Activated CD4-positive, alpha-beta memory T cell treated with anti-CD3 and anti-CD28 coated beads for 36 hours (primary cell): Measurements from ENCODE around the gene STAT6. TPM values are rescaled to one million over a fixed set of nuclear protein-coding genes. Genes with fewer than 3 reads are reported as not detected.

Source experiments
- CTCF ChIA-PET: fragments of 350-600 bp; sonication (Branson Sonifier 250); formaldehyde crosslinking; loops from one replicate; lab custom pipeline; 2021; ENCODE audit warnings: antibody characterized with exemption, inconsistent platforms; lab: Charles Lee
- POLR2A ChIA-PET: fragments of 350-600 bp; sonication (Branson Sonifier 250); formaldehyde crosslinking; loops from one replicate; lab custom pipeline; 2021; ENCODE audit warnings: antibody characterized with exemption; lab: Charles Lee
- DNase-seq: peaks from one replicate; pipeline ENCODE4 v3.0.0-alpha.2; 2020
- H3K27ac Mint-ChIP-seq: one replicate; pipeline ENCODE4 v1.8.0; 2021; ENCODE audit warnings: mixed read lengths
- H3K27me3 Mint-ChIP-seq: one replicate; pipeline ENCODE4 v1.8.0; 2021; ENCODE audit warnings: mixed read lengths
- H3K36me3 Mint-ChIP-seq: one replicate; pipeline ENCODE4 v1.8.0; 2021; ENCODE audit warnings: mixed read lengths
- H3K4me1 Mint-ChIP-seq: one replicate; pipeline ENCODE4 v1.8.0; 2021; ENCODE audit warnings: low read depth, mixed read lengths
- H3K4me3 Mint-ChIP-seq: one replicate; pipeline ENCODE4 v1.8.0; 2021; ENCODE audit warnings: mild to moderate bottlenecking, mixed read lengths
- H3K9me3 Mint-ChIP-seq: one replicate; pipeline ENCODE4 v1.8.0; 2021; ENCODE audit warnings: mixed read lengths
- intact Hi-C: fragments of 100-400 bp; cut with micrococcal nuclease; formaldehyde crosslinking; loops from one replicate; pipeline ENCODE4 v1.15.1; 2023
- total RNA-seq, 2 experiments: library from RNA; stranded (reverse); gene quantifications; one replicate each; pipeline ENCODE4 v1.2.3, GENCODE V29; 2021

Gene STAT6
- total RNA-seq, 2 experiments from 2014 or later = 209 to 218 TPM

- H3K9me3 Mint-ChIP-seq = no peaks in the 10 kb centered on the region
- CTCF ChIA-PET = interaction anchor here (0.6 to 1.1 kb wide), 4 partner anchors 9 to 37 kb away, joined by 3 to 4 read pairs (median 3); no protein-coding TSS in a partner anchor
- peaks cover 63% of the 10 kb centered on the region for H3K4me1 Mint-ChIP-seq
- POLR2A ChIA-PET = interaction anchor here (1.0 to 1.9 kb wide), 2 partner anchors 11 to 14 kb away, joined by 4 to 5 read pairs; no protein-coding TSS in a partner anchor
- DNase-seq = no peak
- no peaks in the 10 kb centered on the region for H3K27me3 Mint-ChIP-seq
- no peak overlapping the region for H3K4me3 Mint-ChIP-seq
- intact Hi-C loops = no loop called here
- H3K36me3 Mint-ChIP-seq = peaks cover 62% of the 10 kb centered on the region
- H3K27ac Mint-ChIP-seq = no peak overlapping the region
These were observed 5.0 kb downstream of the STAT6 start for GRCh38 chr12:57106021-57106708.

GRCh38 chr12:57105011-57105753, 6.0 kb downstream of the STAT6 start:
- H3K27me3 Mint-ChIP-seq = no peaks in the 10 kb centered on the region
- intact Hi-C loops = no loop called here
- H3K4me3 Mint-ChIP-seq = no peak overlapping the region
- peak overlapping the region; percentile 24 for H3K27ac Mint-ChIP-seq
- DNase-seq = no peak
- CTCF ChIA-PET = interaction anchor here (0.7 to 1.2 kb wide), 4 partner anchors 10 to 104 kb away, joined by 3 to 4 read pairs (median 3); no protein-coding TSS in a partner anchor
- POLR2A ChIA-PET = interaction anchor here (0.8 to 1.9 kb wide), 2 partner anchors 11 to 13 kb away, joined by 3 to 5 read pairs; no protein-coding TSS in a partner anchor
- peaks cover 63% of the 10 kb centered on the region for H3K4me1 Mint-ChIP-seq
- H3K36me3 Mint-ChIP-seq = peaks cover 57% of the 10 kb centered on the region
- H3K9me3 Mint-ChIP-seq = no peaks in the 10 kb centered on the region

GRCh38 chr12:57104292-57104910, 6.8 kb downstream of the STAT6 start:
- ChIA-PET CTCF (interaction anchor here (1.0 to 2.4 kb wide), 5 partner anchors 7 to 103 kb away, joined by 3 to 10 read pairs (median 3); partner anchors contain the start of gene STAT6), POLR2A (interaction anchor here (0.8 to 2.3 kb wide), 4 partner anchors 8 to 12 kb away, joined by 3 to 7 read pairs (median 6); no protein-coding TSS in a partner anchor)
- Mint-ChIP-seq H3K4me3 (no peak overlapping the region), H3K27me3 (no peaks in the 10 kb centered on the region), H3K27ac (peak overlapping the region; percentile 24), H3K4me1 (peaks cover 56% of the 10 kb centered on the region), H3K9me3 (no peaks in the 10 kb centered on the region), H3K36me3 (peaks cover 61% of the 10 kb centered on the region)
- no peak for DNase-seq
- intact Hi-C loops = no loop called here

GRCh38 chr12:57103856-57104255, 7.3 kb downstream of the STAT6 start:
- ChIA-PET POLR2A (interaction anchor here (1.6 to 2.3 kb wide), 2 partner anchors 8 to 10 kb away, joined by 7 read pairs; no protein-coding TSS in a partner anchor), CTCF (interaction anchor here (1.0 to 2.4 kb wide), 3 partner anchors 8 to 35 kb away, joined by 3 to 10 read pairs (median 3); partner anchors contain the start of gene STAT6)
- no peaks in the 10 kb centered on the region for H3K9me3 Mint-ChIP-seq
- H3K27me3 Mint-ChIP-seq = no peaks in the 10 kb centered on the region
- H3K4me3 Mint-ChIP-seq = no peak overlapping the region
- peaks cover 56% of the 10 kb centered on the region for H3K4me1 Mint-ChIP-seq
- DNase-seq = no peak
- peaks cover 66% of the 10 kb centered on the region for H3K36me3 Mint-ChIP-seq
- no peak overlapping the region for H3K27ac Mint-ChIP-seq
- intact Hi-C loops = no loop called here

- ChIA-PET POLR2A (interaction anchor here (2.3 kb wide), 1 partner anchor 8 kb away, joined by 7 read pairs; no protein-coding TSS in a partner anchor), CTCF (interaction anchor here (0.8 to 2.4 kb wide), 2 partner anchors 10 to 24 kb away, joined by 4 to 10 read pairs; partner anchors contain the start of gene STAT6)
- DNase-seq = no peak
- Mint-ChIP-seq H3K36me3 (peaks cover 65% of the 10 kb centered on the region), H3K27ac (peak overlapping the region; percentile 76), H3K9me3 (no peaks in the 10 kb centered on the region), H3K27me3 (no peaks in the 10 kb centered on the region), H3K4me1 (peaks cover 42% of the 10 kb centered on the region), H3K4me3 (no peak overlapping the region)
- intact Hi-C loops = no loop called here
These were observed 9.1 kb downstream of the STAT6 start for GRCh38 chr12:57101892-57102695.

GRCh38 chr12:57099766-57100165, 11.4 kb downstream of the STAT6 start:
- peak overlapping the region; percentile 66 for H3K27ac Mint-ChIP-seq

GRCh38 chr12:57099047-57099714, 12.0 kb downstream of the STAT6 start:
- intact Hi-C loops = no loop called here
- no peak overlapping the region for H3K4me3 Mint-ChIP-seq
- POLR2A ChIA-PET = interaction anchor here (0.5 to 9.6 kb wide), 5 partner anchors 9 to 25 kb away, joined by 3 to 83 read pairs (median 4); partner anchors contain the start of gene STAT6
- DNase-seq = no peak
- no peaks in the 10 kb centered on the region for H3K9me3 Mint-ChIP-seq
- CTCF ChIA-PET = interaction anchor here (1.0 to 14.4 kb wide), 5 partner anchors 12 to 83 kb away, joined by 3 to 251 read pairs (median 7); partner anchors contain the start of genes NEMP1 and STAT6
- H3K4me1 Mint-ChIP-seq = peaks cover 34% of the 10 kb centered on the region
- H3K27ac Mint-ChIP-seq = peak overlapping the region; percentile 65
- peaks cover 57% of the 10 kb centered on the region for H3K36me3 Mint-ChIP-seq
- H3K27me3 Mint-ChIP-seq = no peaks in the 10 kb centered on the region

More at GRCh38 chr12:57099766-57100165, 11.4 kb downstream of the STAT6 start:
- ChIA-PET CTCF (interaction anchor here (1.0 to 14.4 kb wide), 4 partner anchors 12 to 37 kb away, joined by 3 to 251 read pairs (median 34); partner anchors contain the start of genes NEMP1 and STAT6), POLR2A (interaction anchor here (0.5 to 9.6 kb wide), 4 partner anchors 10 to 23 kb away, joined by 3 to 83 read pairs (median 5); partner anchors contain the start of gene STAT6)
- no peaks in the 10 kb centered on the region for H3K9me3 Mint-ChIP-seq
- H3K4me3 Mint-ChIP-seq = no peak overlapping the region
- intact Hi-C loops = no loop called here
- H3K27me3 Mint-ChIP-seq = no peaks in the 10 kb centered on the region
- peaks cover 60% of the 10 kb centered on the region for H3K36me3 Mint-ChIP-seq
- H3K4me1 Mint-ChIP-seq = peaks cover 34% of the 10 kb centered on the region
- no peak for DNase-seq

- H3K27ac Mint-ChIP-seq = peak overlapping the region; percentile 65
- intact Hi-C loops = no loop called here
- H3K4me3 Mint-ChIP-seq = no peak overlapping the region
- H3K9me3 Mint-ChIP-seq = no peaks in the 10 kb centered on the region
- H3K4me1 Mint-ChIP-seq = peaks cover 32% of the 10 kb centered on the region
- H3K27me3 Mint-ChIP-seq = no peaks in the 10 kb centered on the region
- DNase-seq = no peak
- CTCF ChIA-PET = interaction anchor here (1.0 to 14.4 kb wide), 4 partner anchors 13 to 83 kb away, joined by 3 to 251 read pairs (median 34); partner anchors contain the start of genes NEMP1 and STAT6
- POLR2A ChIA-PET = interaction anchor here (0.5 to 9.6 kb wide), 4 partner anchors 8 to 25 kb away, joined by 3 to 83 read pairs (median 6); partner anchors contain the start of gene STAT6
- H3K36me3 Mint-ChIP-seq = peaks cover 55% of the 10 kb centered on the region
These were observed 12.6 kb downstream of the STAT6 start for GRCh38 chr12:57098546-57098945.

DNA sequence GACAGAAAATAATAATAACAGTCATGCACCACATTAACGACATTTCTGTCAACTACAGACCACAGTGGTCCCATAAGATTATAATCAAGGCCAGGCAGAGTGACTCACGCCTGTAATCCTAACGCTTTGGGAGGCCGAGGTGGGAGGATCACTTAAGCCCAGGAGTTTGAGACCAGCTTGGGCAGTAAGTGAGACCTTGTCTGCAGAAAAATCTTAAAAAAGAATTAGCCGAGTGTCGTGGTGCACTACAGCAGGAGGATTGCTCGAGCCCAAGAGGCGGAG, 13.7 kb downstream of the STAT6 start:
- Mint-ChIP-seq H3K9me3 (no peaks in the 10 kb centered on the region), H3K27ac (no peak overlapping the region), H3K4me1 (peaks cover 41% of the 10 kb centered on the region), H3K36me3 (peaks cover 65% of the 10 kb centered on the region), H3K27me3 (no peaks in the 10 kb centered on the region), H3K4me3 (no peak overlapping the region)
- ChIA-PET POLR2A (interaction anchor here (1.7 to 9.6 kb wide), 2 partner anchors 10 to 13 kb away, joined by 5 to 83 read pairs; partner anchors contain the start of gene STAT6), CTCF (interaction anchor here (0.7 to 14.4 kb wide), 3 partner anchors 10 to 23 kb away, joined by 4 to 251 read pairs (median 62); partner anchors contain the start of genes NEMP1 and STAT6)
- intact Hi-C loops = no loop called here
- DNase-seq = no peak
